Activated T-cell treated with anti-CD3 and anti-CD28 coated beads, Interleukin-2, amount 50 U/mL, for 1 hour (primary cell): Measurements from ENCODE around the gene RAB24.
"Not testable (repeated sequence)": the region's sequence is repeated elsewhere in the genome, so short reads cannot be mapped to it uniquely, and the experiment has no call there.

Experiments used
- DNase-seq: peaks from one replicate; pipeline ENCODE4 v3.0.0-alpha.2; 2020

The RAB24 gene

DNA sequence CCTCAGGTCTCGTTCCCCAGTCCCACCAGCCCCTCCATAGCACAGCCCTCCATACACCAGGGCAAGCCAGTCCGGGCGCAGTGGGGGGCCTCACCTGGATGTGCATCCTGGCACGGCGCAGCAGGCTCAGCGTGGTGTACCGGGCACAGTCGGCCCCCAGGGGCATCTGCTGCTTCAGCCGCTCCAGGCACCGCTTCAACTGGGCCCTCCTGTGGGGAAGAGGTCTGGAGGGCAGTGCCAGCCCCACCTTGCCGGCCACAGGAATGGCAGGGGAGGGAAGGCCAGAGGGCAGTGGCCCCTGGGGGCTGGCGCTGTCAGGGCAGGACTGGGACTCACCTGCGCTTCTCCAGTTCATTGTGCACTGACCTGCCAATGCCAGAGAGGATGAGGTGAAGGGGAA lies 6.8 kb upstream of the RAB24 start:
- DNase-seq, result no peak

DNA sequence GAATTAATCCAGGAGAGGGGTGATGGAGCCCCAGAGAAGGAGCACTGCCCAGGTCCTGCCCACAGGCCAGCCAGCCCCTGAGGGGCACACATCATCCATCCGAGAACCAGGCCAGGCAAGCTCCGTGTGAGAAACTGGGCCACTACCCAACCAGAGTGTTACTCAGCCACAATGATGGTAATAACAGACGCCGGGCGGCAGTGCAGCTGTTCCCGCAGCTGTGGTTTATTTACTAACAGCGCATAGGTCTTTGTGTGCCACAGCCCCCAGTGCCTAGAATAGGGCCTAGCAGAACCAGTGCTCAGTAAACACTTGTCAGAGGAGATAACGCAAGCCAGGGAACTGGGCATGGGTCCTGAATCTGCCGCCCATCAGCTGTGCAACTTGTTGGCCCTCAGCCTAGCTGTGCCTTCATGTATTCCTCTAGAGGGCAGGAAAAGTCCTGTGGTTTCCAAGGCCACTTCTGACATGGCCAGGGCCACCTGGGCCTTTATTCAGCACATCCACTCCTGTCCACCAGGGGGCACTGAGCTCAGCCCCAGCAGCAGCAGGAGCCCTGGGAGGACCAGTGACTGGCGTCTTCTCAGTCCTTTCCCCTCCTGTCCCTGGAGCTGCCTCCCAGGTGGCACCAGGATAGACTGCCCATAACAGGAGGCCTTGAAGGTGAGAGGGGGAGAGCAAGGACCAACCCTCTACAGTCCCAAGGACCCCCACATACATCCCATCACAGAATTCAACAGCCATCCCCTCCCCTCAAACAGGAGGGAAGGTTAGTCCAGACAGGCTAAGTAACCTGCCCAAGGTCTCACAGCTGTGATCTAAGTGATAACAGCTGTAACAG lies 6.1 kb upstream of the RAB24 start:
- peak; percentile 73 for DNase-seq

DNA sequence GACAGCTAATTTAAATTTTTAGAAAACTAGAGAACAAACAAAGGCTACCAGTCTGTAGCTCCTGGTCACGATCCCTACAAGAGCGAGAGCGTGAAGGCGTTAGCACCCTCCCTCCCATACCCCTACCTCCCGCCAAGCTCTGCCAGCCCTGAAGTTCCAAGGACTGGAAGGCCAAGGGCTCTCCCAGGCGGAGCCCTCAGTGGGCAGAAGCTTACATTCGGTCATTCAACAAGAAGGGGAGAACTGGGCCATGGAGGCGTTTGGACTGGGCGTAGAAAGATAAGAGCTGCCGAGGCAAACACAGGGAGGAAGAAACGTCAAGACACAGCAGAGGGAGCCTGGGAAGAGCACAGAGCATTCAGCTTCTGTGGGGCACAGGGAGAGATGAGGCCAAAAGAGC lies 5.2 kb upstream of the RAB24 start:
- no peak for DNase-seq

DNA sequence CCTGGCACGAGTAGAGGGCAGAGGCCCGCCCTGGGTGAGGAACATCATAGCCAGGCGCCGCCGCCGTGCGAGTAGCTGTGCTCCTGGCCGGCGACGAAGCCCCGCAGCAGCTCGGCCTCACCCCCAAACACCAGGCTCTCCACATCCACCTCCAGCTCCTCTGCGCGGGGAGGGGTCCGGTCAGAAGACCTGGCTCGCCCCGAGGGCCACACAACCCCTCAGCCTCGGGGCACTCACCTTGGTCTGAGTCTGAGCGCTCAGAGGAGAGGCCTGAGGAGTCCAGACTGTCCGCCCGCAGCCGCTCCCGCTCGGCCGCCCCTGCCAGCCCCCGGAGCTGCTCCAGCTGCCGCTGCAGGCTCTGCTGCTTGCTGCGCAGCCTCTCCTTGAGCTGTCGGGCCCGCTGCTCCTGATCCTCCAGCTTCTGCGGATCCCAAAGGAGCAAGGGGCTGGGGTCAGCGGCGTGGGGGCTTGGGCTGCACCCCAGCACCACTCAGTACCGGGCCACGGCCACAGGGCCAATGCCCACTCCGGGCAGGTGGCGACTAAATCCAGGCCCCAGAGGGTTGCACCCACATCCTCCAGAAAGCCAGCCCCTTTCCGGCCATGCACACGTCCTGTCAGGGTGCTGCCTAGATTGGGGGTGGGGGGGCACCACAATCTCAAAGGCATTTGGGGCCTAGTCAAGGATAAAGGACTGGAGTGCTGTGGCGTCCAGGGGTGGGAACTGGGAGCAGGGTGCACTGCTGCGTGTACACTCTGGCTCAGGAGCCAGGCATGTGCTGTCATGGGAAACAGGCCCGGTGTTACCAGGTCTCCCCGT lies 4.2 kb upstream of the RAB24 start:
- DNase-seq, result no peak

DNA sequence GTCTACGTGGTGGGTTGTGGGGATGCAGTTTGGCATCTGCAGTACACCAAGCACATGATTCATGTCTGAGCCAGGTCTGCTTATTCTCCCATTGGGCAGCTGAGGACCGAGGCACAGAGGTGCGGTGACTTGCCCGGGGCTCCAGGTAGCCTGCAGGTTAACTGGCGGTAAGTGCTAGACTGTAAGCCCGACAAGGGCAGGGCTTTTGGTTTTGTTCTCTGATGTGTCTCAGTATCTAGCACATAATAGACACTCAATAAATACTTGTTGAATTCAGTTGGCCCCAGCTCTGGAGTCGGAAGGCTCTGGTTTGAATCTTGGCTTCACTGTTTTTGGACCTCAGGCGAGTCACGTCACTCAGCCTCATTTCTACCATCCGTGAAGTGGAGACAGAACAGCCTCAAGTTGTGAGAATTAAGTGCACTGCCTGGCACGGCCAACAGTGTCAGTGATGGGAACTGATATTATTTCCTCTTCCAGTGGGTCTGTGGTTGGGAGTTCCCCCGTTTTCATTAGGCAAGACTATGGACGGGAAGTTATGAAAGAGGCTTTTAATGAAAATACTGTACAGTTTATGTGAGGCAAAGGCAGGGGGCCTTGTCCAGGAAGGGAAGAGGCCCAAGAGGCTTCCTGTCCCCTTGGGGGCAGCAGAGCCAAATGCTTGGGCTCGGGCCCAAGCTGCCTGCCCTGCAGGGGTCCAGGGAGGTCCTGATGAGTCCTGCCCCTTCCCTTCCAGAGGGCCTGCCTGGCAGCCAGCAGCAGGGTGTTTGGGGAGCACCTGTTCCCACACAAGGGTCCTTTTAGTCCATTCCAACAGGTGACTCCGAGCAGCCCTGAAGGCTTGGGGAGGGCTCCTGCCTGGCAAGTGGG lies 3.4 kb upstream of the RAB24 start:
- DNase-seq, result no peak

DNA sequence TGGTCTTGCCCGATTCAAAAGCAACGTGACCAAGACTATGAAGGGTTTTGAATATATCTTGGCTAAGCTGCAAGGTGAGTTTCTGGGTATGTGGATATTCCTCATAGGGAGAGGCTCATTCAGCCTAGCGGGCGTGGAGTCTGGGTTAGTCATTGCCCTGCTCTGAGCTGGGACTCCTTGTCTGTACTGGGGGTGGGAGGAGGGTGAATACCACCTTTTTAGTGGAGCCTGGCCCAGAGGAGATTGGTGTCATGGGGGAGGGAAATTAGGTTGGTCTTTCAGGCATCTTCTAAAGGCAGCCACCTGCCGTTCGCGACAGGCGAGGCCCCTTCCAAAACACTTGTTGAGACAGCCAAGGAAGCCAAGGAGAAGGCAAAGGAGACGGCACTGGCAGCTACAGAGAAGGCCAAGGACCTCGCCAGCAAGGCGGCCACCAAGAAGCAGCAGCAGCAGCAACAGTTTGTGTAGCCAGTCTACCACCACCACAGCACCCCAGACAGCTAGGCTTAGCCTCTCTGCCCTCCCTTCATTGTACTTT lies 2.7 kb upstream of the RAB24 start:
- not testable (repeated sequence) for DNase-seq

DNA sequence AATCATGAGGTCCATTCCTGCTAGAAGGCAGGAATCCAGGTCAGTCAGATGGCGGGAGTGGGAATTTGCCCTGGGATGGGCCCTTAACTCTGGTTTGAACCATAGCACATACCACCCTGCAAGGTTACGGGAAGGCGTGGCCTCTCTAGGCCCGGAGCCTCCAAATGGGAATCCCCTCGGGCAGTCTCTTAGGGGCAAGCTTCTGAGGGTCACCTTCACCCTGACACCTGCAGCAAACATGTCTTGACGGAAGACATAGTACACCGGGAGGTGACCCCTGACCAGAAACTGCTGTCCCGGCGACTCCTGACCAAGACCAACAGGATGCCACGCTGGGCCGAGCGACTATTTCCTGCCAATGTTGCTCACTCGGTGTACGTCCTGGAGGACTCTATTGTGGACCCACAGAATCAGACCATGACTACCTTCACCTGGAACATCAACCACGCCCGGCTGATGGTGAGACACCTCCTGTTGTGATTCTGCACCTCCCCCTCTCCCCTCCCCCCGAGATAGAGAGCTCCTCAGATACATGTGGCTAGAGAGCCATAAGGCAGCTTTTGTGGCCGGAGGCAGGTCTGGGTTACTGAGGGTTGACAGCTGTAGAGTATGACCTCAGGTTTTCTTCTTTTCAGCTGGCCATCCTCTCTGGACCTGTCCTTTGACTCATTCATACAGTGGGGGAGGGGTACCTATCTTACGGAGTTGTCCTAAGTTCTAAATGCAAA lies 1.0 kb upstream of the RAB24 start:
- DNase-seq, result no peak

DNA sequence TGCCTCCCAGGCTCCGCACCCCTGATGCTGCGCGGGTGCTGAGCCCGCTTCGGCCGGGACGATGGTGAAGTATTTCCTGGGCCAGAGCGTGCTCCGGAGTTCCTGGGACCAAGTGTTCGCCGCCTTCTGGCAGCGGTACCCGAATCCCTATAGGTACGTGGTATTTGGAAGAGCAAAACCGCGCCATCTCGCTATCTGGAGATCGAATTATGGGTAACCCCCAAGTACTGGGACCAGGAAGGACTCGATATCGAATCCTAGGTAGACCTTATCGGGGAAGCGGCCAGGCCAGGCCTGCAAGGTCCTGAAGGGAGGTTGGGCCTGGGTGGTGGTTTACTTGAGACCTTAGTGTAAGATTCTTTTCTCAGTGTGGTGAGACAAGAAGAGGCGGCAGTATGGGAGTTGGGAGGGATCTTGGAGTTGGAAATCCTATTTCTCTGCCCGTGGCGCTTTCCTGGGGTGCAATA lies 439 bp upstream of the RAB24 start:
- DNase-seq, result no peak

DNA sequence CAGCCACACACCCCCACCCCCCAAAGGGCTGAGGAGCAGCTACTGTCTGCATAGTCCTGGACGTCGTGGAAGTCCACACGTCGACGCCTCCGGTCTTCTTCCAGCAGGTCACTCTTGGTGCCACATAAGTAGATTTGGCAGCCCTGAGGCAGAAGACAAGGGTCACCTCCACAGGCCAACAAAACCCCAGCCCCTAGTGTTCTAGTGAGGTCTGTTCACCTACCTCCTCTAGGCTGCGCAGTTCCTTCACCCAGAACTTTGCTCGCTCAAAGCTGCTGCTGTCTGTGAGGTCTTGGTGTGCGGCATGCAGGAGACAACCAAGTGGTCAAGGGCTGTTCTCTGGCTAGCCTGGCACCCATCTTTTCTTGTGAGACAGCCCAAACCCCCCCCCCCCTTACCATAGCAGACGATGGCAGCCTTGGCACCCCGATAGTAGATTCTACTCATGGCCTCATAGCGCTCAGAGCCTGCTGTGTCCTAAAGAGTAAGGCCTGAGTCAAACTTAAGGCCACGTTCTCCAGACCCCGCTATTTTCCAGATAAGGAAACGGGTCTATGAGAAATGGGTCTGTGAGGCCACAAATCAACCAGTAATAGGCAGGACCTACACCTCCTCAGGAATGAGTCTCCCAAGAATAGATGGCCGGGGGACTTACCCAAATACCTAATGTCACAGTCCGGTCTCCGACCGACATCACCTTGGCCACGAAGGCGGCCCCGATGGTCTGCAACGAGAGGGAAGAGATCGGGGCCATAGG lies 987 bp downstream of the RAB24 start:
- no peak for DNase-seq

DNA sequence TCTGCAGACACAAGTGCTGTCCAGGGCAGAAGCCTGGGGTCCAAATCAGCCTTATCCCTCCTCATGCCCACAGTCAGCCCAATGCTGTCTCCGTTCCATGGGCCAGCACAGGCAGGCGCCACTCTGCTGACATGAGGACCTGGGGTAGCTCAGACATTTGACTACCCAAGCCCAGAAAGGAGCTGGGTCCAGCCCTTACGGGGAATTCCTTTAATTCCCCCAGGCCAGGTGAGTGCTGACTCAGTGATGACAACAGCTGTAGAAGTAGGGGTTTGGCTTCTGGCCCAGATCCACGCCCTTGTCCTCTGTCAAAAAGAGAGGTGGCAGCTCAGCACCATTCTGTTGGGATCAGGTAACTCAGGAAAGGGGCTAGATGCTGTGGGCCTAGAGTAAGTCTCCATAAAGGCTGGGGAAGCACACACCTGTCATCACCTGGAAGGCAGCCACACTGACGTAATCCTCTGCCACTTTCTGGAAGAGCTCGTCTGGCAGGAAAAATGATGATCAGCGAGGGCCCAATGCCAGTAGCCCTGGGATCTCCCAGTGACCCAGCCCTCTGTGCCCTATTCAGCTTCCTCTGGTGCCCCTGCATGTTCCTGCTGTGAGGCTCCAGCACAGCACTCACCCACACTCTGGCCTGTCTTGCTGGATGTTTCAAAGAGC lies 1.9 kb downstream of the RAB24 start:
- DNase-seq, result no peak

DNA sequence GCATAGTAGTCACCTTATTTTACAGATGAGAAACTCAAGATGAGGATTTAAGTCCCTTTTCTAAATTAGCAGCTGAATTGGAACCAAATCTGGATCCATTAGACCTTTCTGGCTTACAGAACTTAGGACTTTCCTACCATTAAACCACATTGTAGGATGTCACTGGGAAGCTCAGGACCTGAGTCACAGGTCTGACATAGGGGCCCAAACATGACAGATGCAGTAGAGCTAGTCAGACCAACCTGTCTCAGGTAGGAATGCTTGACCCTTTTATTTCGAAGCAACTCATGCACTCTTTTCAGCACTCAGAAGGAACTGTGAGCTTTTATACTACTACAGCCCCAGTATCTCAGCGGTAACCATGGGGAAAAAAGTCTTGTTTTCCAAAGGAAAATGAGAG lies 2.6 kb downstream of the RAB24 start:
- no peak for DNase-seq

DNA sequence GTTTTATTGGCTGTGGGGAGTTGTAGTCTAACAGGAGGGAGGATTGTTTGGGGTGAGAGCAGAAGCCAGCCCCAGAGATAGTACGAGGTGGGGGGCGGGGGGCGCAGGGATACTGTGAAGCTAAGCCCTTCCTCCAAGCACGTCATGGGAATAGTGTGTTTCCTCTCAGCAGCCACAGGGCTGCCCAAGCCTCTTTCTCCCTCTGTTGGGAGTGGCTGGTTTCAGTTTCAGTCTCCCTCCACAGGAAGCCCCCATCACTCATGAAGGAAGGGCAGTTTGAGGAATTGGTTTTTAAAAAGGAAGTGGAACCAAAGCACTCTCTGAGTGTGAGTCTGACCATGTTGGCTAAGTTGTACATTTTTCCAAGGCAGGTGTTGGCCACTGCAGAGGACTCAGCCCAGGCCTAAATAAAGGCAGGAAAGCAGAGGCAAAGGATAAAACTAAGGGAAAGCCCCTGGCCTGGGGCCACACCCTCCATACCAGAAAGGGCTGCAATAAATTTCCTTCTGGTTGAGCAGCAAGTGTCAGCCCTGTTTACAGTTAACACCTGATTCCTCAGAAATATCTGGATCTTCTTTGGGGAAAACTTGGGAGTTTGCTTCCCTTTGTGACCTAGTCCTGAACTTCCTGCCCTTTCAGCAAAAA lies 3.2 kb downstream of the RAB24 start:
- DNase-seq, result peak; percentile 63

DNA sequence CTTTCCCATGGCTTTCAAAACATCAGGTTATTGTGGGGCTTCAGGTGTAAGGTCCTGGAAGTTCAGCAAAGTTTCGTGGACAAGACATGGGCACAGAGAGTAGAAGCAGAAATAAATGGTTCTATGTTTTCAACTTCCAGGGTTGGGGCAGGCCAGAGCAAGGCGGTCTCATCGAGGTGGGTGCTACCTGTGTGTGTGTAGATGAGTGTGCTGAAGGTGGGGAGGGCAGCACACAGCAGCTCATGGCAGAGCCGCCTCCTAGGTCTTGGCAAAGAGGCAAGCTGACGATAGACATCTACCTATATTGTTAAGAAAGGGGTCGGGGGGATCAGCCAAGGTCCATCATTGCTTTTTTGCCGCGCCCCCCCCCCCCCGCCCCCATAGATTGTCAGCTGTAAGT lies 3.8 kb downstream of the RAB24 start:
- no peak for DNase-seq

DNA sequence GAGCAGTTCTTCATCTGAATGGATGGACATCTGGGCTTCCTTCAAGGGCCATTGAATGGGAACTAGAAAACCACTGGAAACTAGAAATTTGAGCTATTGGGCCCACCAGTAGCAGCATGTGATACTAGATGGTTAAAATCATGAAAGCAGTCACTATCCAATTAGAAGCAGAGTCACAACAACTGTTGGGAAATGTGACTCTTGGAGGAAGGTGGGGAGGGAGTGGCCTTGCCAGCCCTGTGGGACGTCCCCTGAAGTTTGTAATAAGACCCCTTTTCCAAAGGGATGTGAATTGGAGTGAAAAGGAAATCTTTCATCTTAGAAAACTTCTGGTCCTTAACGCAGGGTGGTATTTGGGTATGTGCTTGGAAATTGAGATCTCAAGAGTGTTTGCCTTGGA lies 5.6 kb downstream of the RAB24 start:
- no peak for DNase-seq

DNA sequence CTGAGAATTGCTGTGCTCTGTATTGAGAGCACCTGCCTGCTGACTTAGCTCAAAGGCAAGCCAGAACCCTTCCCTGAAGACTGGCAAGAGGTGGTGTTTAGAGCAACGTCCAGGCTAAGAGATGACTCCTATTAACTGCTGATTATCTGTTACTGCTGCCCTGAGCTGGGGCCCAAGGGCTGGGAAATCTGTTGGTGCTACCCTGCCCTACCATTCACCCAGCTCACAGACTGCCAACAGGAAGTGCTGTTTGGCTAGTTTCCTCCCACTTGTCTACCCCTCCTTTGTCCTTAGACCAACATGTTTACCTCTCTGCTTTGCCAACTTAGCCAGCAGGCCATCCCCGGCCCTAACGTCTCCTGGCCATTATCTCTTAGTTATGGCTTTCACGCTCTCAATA lies 6.9 kb downstream of the RAB24 start:
- DNase-seq, result no peak

DNA sequence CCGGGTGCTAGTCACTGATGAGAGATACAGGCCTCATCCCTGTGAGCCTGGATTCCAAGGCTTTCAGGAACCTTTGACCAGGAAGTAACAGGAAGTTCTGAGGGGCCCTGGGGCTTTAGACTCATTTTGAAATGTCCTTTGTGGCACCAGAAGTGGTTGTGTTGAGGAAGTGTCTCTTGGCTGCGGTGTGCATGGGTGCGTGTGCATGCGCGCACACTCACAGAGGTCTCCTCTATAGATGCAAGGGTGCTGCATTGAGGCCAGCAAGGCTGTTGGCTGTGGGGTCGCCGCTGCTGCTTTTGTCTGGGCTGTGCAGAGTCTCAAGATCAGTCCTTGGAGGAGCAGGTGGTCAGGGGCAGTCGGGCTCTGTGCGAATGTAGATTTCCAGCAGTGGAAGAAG lies 7.6 kb downstream of the RAB24 start:
- no peak for DNase-seq

DNA sequence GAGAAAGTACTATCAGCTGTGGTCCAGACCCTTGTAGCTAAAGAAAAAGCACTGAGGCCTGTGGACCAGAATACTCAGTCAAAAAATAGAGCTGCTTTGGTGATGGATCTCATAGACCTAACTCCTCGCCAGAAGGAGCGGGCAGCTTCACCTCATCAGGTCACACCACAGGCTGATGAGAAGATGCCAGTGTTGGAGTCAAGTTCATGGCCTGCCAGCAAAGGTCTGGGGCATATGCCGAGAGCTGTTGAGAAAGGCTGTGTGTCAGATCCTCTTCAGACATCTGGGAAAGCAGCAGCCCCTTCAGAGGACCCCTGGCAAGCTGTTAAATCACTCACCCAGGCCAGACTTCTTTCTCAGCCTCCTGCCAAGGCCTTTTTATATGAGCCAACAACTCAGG lies 8.9 kb downstream of the RAB24 start:
- DNase-seq, result no peak

DNA sequence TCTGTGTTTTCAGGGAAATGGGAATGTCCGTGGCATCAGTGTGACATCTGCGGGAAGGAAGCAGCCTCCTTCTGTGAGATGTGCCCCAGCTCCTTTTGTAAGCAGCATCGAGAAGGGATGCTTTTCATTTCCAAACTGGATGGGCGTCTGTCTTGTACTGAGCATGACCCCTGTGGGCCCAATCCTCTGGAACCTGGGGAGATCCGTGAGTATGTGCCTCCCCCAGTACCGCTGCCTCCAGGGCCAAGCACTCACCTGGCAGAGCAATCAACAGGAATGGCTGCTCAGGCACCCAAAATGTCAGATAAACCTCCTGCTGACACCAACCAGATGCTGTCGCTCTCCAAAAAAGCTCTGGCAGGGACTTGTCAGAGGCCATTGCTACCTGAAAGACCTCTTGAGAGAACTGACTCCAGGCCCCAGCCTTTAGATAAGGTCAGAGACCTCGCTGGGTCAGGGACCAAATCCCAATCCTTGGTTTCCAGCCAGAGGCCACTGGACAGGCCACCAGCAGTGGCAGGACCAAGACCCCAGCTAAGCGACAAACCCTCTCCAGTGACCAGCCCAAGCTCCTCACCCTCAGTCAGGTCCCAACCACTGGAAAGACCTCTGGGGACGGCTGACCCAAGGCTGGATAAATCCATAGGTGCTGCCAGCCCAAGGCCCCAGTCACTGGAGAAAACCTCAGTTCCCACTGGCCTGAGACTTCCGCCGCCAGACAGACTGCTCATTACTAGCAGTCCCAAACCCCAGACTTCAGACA lies 9.5 kb downstream of the RAB24 start:
- no peak for DNase-seq

DNA sequence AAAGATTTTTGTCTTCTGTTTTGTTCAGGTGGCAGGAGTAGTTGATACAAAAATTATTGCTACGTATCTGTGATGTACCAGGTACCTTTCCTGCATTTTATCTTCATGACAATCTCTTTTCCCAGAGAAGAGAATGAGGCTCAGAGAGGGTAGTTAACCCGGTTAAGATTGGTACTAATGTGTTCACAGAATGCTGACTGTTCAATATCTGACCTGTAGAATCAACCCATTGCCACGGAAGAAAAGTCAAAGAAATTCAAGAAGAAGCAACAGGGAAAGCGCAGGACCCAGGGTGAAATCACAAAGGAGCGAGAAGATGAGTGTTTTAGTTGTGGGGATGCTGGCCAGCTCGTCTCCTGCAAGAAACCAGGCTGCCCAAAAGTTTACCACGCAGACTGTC lies 11.8 kb downstream of the RAB24 start:
- no peak for DNase-seq
